Testis (tissue), 3 donors: ENCODE data around the gene FFAR3. TPM values are rescaled to one million over a fixed set of nuclear protein-coding genes. Genes with fewer than 3 reads are reported as not detected.

Source experiments
- DNase-seq: peaks from one replicate; pipeline ENCODE4 v3.0.0-alpha.2; 2019
- H3K27ac ChIP-seq, 2 donors: fragments of 200-600 bp; sonication (generic); one replicate each; pipeline ENCODE4 v1.5.1; 2019
- H3K27me3 ChIP-seq: fragments of 200-600 bp; sonication (generic); one replicate; pipeline ENCODE4 v1.5.1; 2019
- H3K36me3 ChIP-seq: fragments of 200-600 bp; sonication (generic); one replicate; pipeline ENCODE4 v1.5.1; 2017; ENCODE audit warnings: low read depth; ENCODE audit errors: missing control alignments
- H3K4me1 ChIP-seq: fragments of 200-600 bp; sonication (generic); one replicate; pipeline ENCODE4 v1.5.1; 2019
- H3K4me3 ChIP-seq, 2 donors: fragments of 200-600 bp; sonication (generic); one replicate each; pipeline ENCODE4 v1.5.1; 2017 to 2019
- H3K9me3 ChIP-seq: fragments of 200-600 bp; sonication (generic); one replicate; pipeline ENCODE4 v1.5.1; 2017
- POLR2A ChIP-seq: fragments of 450-650 bp; IDR thresholded peaks from one replicate; pipeline ENCODE4 v1.6.1; 2017; ENCODE audit warnings: antibody characterized with exemption, mild to moderate bottlenecking, moderate library complexity
- WGBS, 2 donors: methylation state at CpG; one replicate each; pipeline ENCODE4 v1.1.5; 2018; 5-methylcytosine and 5-hydroxymethylcytosine counted together
- intact Hi-C: fragments of 100-400 bp; cut with DNase I; formaldehyde crosslinking; loops from one replicate; pipeline ENCODE4 v1.15.1; 2023; ENCODE audit warnings: low total_unique reads
- polyA plus RNA-seq: library from polyadenylated mRNA; stranded (reverse); fragments of 350-450 nt; fragmentation: Illumina TruSeq; extraction: RNeasy Lipid Tissue Mini Kit (QIAGEN cat#74804); gene quantifications from one replicate; pipeline ENCODE4 v1.2.3, GENCODE V29; 2014; ENCODE audit warnings: low read depth, low replicate concordance; ENCODE audit not compliant: insufficient read depth
- total RNA-seq, 2 donors: library from RNA; depleted of rRNA; stranded (reverse); fragments of >200 nt; gene quantifications; one replicate each; pipeline ENCODE4 v1.2.3, GENCODE V29; 2016
- TF ChIP-seq, protein P1 (sequence below), 3 experiments: fragments of 450-650 bp in 2 of 3; fragments of 200-600 bp in 1 of 3; sonication (generic) in 1 of 3; IDR thresholded peaks; one replicate each; pipeline ENCODE4 v1.5.1; 2016 to 2019; ENCODE audit warnings: antibody characterized with exemption in 3 of 3, mild to moderate bottlenecking in 2 of 3, moderate library complexity in 1 of 3

Gene FFAR3
- total and polyA plus RNA-seq, 3 donors from 2014 or later = 0.25 to 0.47 TPM; not detected in 1

DNA sequence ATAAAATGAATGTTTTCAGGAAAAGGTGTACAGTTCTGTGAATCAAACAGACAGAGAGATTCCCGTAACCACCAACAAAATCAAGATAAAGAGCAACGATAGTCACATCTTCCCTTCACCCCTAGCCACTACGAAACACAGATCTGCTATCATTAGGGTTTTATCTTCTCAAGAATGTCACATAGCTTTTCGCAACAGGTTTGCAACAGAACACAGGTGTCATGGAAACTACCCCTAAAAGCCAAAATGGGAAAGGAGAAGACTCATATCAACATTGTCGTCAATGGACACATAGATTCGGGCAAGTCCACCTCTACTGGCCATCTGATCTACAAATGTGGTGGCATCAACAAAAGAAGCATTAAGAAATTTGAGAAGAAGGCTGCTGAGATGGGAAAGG is 23.7 kb downstream of the FFAR3 start:
- Histone ChIP-seq H3K4me3 (no peak overlapping the region), H3K36me3 (no peaks in the 10 kb centered on the region), H3K4me1 (no peaks in the 10 kb centered on the region), H3K27me3 (no peaks in the 10 kb centered on the region), H3K27ac (no peak overlapping the region), H3K9me3 (no peaks in the 10 kb centered on the region)
- 94 to 96% methylated on average over 6 of the region's 6 CpGs for WGBS, 2 donors
- intact Hi-C loops = no loop called here
- TF ChIP-seq POLR2A = no peak
- TF ChIP-seq, protein P1, sequence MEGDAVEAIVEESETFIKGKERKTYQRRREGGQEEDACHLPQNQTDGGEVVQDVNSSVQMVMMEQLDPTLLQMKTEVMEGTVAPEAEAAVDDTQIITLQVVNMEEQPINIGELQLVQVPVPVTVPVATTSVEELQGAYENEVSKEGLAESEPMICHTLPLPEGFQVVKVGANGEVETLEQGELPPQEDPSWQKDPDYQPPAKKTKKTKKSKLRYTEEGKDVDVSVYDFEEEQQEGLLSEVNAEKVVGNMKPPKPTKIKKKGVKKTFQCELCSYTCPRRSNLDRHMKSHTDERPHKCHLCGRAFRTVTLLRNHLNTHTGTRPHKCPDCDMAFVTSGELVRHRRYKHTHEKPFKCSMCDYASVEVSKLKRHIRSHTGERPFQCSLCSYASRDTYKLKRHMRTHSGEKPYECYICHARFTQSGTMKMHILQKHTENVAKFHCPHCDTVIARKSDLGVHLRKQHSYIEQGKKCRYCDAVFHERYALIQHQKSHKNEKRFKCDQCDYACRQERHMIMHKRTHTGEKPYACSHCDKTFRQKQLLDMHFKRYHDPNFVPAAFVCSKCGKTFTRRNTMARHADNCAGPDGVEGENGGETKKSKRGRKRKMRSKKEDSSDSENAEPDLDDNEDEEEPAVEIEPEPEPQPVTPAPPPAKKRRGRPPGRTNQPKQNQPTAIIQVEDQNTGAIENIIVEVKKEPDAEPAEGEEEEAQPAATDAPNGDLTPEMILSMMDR (IDR thresholded peaks at IDR 0.05) = no peak
- DNase-seq = no peak

DNA sequence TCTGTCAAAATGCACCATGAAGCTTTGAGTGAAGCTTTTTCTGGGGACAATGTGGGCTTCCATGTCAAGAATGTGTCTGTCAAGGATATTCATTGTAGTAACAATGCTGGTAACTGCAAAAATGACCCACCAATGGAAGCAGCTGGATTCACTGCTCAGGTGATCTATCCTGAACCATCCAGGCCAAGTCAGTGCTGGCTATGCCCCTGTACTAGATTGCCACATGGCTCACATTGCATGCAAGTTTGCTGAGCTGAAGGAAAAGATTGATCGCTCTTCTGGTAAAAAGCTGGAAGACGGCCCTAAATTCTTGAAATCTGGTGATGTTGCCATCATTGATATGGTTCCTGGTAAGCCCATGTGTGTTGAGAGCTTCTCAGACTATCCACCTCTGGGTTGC is 25.3 kb downstream of the FFAR3 start:
- Histone ChIP-seq H3K4me3 (no peak overlapping the region), H3K36me3 (no peaks in the 10 kb centered on the region), H3K9me3 (no peaks in the 10 kb centered on the region), H3K4me1 (no peaks in the 10 kb centered on the region), H3K27ac (no peak overlapping the region), H3K27me3 (no peaks in the 10 kb centered on the region)
- 73 to 90% methylated on average over 2 of the region's 2 CpGs for WGBS, 2 donors
- intact Hi-C loops = no loop called here
- TF ChIP-seq POLR2A = no peak
- TF ChIP-seq, protein P1 (IDR thresholded peaks at IDR 0.05) = no peak
- DNase-seq = no peak

DNA sequence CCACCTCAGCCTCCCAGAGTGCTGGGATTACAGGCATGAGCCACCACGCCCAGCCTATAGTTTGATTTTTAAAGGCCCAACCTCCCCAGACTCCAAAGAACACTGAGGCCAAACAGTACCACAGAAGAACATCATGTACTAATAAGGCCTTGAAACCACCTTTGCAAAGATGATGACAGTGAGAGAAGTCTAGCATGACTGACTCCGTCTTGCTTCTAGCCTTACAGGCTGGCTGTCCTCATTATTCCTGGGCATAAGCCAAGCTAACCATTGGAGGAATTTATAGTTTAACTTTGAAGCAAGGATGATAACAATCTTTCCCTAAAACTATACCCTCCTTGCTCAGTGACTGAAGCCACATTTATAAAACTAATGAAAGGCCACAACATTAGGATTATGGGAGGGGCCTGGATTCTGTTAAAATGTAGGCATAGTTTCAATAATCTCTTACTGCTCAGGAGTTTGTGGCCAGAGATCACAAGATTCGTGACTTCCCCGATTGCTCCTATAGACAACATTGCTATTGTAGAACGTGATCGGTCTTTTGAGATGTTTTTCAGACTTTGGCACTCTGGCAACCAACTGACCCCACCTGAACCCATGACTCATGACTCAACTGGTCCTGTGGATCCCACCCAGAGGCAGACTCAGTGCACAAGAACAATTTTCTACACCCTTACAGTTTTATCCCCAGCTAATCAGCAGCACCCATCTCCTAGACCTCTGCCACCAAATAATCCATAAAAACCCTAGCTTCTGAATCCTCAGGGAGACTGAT is 30.2 kb downstream of the FFAR3 start:
- TF ChIP-seq, protein P1 (IDR thresholded peaks at IDR 0.05) = no peak
- no peak for TF ChIP-seq POLR2A
- H3K27ac ChIP-seq = no peak overlapping the region
- H3K4me1 ChIP-seq = no peaks in the 10 kb centered on the region
- H3K36me3 ChIP-seq = no peaks in the 10 kb centered on the region
- H3K9me3 ChIP-seq = no peaks in the 10 kb centered on the region
- 90 to 91% methylated on average over 6 of the region's 6 CpGs for WGBS, 2 donors
- H3K27me3 ChIP-seq = no peaks in the 10 kb centered on the region
- no peak overlapping the region for H3K4me3 ChIP-seq
- intact Hi-C loops = no loop called here
- no peak for DNase-seq

DNA sequence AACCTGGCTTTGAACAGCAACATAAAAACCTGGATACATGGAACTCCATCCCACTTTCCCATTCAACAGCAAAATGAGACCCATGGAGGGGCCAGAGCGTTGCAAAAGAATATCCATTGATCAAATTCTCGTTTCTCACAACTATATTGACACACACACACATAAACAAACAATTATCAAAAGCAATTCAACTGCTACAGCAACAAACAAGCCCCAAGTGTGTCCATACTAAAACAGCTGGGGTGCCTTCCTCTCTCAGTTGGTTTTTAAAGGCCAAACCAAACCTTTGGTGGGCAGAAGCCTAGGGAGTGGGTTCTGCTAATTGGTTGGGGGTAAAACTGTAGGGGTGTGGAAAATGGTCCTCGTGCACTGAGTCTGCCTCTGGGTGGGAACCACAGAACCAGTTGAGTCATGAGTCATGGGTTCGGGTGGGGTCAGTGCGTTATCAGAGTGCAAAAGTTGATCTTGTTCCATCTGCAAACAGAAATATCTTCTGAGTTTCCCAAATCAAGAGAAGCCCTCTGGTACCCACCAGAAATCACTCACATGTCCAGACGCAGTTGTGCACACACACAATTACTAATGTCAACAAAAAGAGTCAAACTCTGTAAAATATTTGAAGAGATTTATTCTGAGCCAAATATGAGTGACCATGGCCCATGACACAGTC is 31.1 kb downstream of the FFAR3 start:
- Histone ChIP-seq H3K4me3 (no peak overlapping the region), H3K36me3 (no peaks in the 10 kb centered on the region), H3K27ac (no peak overlapping the region), H3K27me3 (no peaks in the 10 kb centered on the region), H3K9me3 (no peaks in the 10 kb centered on the region), H3K4me1 (no peaks in the 10 kb centered on the region)
- no peak for DNase-seq
- intact Hi-C loops = no loop called here
- WGBS, 2 donors = 73 to 87% methylated on average over 6 of the region's 6 CpGs
- TF ChIP-seq POLR2A = no peak
- TF ChIP-seq, protein P1 (IDR thresholded peaks at IDR 0.05) = no peak
